ENCODE data around the gene SPI1.

The SPI1 gene

GRCh38 chr11:47387944-47388696, 9.8 kb upstream of the SPI1 start:
- no peak for DNase-seq

- DNase-seq, result no peak
Measured at GRCh38 chr11:47384498-47384897, 6.2 kb upstream of the SPI1 start.

GRCh38 chr11:47383071-47383470, 4.7 kb upstream of the SPI1 start:
- no peak for DNase-seq

- DNase-seq, result no peak
Measured at GRCh38 chr11:47380078-47380477, 1.7 kb upstream of the SPI1 start.

DNA sequence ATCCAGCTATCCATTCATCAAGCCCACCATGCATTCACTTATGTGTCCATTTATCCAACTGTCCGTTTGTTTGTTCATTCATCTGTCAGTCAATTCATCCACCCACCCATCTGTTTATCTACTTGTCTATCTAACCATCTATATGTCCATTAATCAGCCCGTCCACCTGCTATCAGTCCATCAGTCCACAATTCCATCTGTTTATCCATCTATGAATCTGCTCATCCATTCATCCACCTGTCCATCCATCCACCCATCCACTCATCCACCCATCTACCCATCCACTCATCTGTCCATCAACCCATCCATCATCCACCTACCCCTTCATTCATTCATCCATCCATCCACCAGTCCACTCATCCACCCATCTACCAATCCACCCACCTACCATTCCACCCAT, 970 bp upstream of the SPI1 start:
- no peak for DNase-seq

- DNase-seq, result no peak
Measured at GRCh38 chr11:47378836-47379170, 456 bp upstream of the SPI1 start.

DNA sequence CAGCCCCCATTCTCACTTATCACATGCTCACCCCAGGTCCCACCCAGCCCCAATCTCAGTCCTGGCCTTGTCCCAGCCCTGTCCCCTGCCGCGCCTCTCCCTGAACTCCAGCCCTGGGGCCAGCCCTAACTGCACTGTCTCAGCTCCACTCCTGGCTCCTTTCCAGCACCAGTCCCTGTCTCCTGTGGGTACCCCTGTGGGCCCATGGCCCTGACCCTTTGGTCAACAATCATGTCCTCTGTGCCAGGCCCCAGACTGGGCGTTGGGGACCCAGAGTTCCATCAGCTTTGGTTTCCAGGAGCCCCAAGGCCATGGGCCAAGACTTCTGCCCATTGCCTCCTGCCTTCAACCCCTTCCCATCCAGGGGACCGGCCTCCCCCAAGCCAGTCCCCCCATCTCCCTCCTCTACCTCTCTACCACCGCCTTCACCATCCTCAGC, 757 bp downstream of the SPI1 start:
- no peak for DNase-seq

GRCh38 chr11:47376525-47377371, 1.6 kb downstream of the SPI1 start:
- no peak for DNase-seq

DNA sequence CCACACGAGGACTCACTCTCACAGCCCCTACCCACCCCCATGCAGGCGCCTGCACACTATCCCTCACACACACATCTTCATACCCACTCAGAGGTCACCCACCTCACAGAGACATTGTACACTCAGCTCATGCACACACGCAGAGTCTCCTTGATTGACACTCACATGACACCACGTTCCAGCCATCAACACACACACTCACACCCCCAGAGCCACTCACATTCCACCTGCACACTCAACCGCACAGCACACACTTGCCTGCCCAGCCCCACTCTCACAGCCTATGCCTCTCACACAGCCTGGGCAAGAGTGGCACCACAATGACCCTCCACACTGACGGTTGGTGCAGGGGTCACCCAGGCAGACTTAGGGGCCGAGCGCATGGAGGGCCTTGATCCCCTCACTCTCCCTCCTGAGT, 2.2 kb downstream of the SPI1 start:
- DNase-seq, result no peak

- no peak for DNase-seq
Measured at GRCh38 chr11:47375546-47376085, 2.7 kb downstream of the SPI1 start.

GRCh38 chr11:47375020-47375419, 3.3 kb downstream of the SPI1 start:
- DNase-seq, result no peak

GRCh38 chr11:47374720-47375019, 3.7 kb downstream of the SPI1 start:
- no peak for DNase-seq

- peak; percentile 59 for DNase-seq
Measured at GRCh38 chr11:47373876-47374719, 4.2 kb downstream of the SPI1 start.

DNA sequence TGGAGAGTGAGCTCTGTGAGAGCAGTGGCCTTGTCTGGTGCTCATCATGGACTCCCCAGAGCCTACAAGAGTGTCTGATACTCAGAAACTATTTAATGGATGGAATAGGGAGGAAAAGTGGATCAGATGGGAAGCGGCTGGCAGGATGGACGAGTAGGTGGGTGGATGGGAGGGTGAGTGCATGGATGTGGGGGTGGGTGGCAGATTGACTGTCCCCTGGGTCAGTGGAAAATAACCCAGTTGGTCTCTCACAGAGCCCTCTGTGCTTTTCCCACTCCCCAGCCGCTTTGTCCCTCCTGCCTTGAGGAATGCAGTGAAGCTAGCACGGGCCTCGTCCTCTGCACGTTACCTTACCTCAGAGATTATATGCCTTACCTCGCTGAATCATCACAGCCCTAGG, 5.9 kb downstream of the SPI1 start:
- DNase-seq, result no peak

- DNase-seq, result no peak
Measured at GRCh38 chr11:47369676-47370075, 8.7 kb downstream of the SPI1 start.

- DNase-seq, result no peak
Measured at GRCh38 chr11:47366020-47366490, 12.3 kb downstream of the SPI1 start.

DNA sequence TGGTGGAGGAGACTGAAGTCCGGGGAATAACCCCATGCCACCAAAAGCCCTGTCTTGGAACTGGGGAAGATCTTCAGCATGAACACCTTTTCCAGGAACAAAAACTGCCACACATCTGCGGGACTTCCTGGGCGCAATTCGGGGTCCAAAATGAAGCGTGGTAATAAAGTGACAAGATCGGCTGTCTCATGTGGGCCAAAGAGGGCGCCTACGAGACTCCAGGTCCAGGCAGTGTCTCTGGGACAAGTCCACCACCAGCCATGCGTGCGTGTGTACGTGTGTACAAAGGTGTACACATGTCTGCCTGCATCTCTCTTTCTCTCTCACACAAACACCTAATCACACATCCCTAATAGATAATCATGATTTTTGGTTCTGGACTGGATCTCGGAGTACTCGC, 16.9 kb downstream of the SPI1 start:
- no peak for DNase-seq

- no peak for DNase-seq
Measured at GRCh38 chr11:47360341-47360740, 18.0 kb downstream of the SPI1 start.

GRCh38 chr11:47359586-47359985, 18.8 kb downstream of the SPI1 start:
- DNase-seq, result no peak

- DNase-seq, result no peak
Measured at GRCh38 chr11:47359162-47359561, 19.2 kb downstream of the SPI1 start.

GRCh38 chr11:47358731-47359051, 19.7 kb downstream of the SPI1 start:
- DNase-seq, result no peak

- no peak for DNase-seq
Measured at GRCh38 chr11:47357985-47358730, 20.2 kb downstream of the SPI1 start.

DNA sequence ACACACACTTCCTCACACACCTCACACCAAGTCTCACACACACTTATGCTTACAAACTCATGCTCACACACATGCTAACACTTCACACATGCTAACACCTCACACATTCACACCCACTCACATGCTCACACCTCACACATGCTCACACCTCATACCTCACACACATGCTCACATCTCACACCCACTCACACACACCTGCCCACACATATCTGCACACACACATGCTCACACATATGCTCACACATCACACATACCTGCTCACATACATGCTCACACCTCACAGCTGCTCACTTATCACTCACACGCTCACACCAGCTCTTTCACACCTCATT, 21.4 kb downstream of the SPI1 start:
- no peak for DNase-seq
